HG03175 (cell line): ENCODE measurements around the gene ACTN4.

Experiments used
- ATAC-seq: cut with Tn5 transposase; IDR thresholded peaks from one replicate; pipeline ENCODE4 v1.9.1; 2021; ENCODE audit warnings: mild to moderate bottlenecking, moderate library complexity; ENCODE audit not compliant: unreplicated experiment

The ACTN4 gene

GRCh38 chr19:38660724-38661123, 13.3 kb downstream of the ACTN4 start:
- no peak for ATAC-seq

DNA sequence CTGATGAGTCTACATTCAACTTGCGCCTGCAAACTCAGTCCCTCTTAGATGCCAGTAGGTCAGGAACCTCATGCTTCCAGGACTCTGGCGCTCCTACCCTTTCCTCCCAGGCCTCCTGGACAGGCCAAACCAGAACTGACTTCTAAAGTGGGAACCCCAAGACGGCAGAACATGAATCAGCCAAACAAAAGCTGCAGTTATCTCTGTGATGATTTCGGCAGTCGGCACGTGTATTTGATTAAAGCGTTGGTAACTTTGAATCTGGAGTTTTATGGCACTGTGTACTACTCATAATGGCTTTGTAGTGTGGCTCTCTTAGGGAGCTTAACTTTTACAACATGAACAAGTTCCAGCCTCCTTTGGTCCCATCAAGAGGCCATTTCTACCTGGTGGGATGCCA, 13.7 kb downstream of the ACTN4 start:
- no peak for ATAC-seq

GRCh38 chr19:38661996-38662395, 14.5 kb downstream of the ACTN4 start:
- no peak for ATAC-seq

GRCh38 chr19:38662537-38663155, 15.2 kb downstream of the ACTN4 start:
- ATAC-seq = no peak

- ATAC-seq = no peak
These were observed 15.8 kb downstream of the ACTN4 start for GRCh38 chr19:38663156-38663651.

- no peak for ATAC-seq
These were observed 16.6 kb downstream of the ACTN4 start for GRCh38 chr19:38663957-38664502.

DNA sequence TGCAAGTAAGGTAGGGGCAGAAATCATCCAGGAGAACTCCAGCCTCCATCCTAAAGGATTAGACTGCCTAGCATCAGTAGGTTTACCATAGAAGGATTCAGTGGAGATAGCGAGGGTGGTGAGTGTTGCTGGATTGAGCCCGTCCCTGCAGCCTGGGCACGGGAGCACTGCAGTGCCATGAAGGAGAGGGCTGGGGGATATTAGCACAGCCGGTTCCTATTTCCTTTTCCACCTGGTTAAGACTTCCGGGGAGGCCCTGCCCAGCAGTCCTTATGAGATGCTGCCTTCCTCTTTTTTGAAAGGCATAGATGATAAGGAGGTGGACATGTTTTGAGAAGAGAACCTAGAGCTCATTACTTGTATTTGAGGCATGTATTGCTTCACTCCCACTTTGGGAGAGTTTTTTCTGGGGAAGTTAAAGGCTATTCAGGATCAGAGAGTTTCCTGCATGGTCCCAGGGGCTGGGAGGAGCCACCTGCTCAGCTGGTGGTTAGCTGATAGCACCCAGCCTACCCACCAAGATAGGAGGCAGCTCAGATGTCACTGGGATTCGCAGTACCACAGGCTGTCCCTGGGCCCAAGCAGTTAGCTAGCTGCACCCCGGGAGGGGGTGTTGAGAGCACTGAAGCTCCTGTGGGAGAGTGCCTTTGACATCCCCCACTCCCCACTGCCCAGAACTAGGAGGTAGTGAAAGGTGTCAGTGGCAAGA, 17.2 kb downstream of the ACTN4 start:
- no peak for ATAC-seq

DNA sequence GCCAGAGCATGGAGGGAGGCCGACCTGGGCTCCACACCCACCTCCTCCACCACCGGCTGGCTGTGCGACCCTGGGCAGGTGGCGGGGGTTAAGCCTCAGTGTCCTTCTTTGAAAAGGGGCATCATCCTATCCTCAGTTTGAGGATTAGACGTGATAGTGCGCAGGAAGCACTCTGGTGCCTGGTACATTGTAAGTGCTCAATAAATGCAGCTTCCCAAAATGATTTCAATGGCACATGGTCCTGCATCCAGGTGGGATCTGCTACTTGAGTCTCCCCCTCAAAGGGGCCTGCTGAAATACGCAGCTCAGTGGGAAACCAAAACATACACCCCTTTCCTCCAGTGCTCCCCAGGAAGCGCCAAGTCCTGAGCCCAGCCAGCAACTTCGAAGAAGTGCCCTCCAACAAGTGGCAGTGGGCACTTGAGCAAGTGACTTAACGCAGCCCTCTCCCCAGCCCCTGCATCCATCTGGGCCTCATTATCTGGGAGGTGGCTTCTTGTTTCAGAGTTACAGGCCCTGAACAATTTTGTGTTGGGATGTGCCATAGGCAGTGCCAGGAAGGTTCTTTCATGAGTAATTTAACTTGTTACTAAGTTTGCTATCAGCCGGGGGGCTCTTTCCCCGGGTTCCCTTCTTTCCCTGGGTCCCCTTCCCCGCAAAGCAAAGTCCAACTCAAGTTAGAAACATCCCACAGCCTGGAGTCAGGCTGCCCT, 17.9 kb downstream of the ACTN4 start:
- no peak for ATAC-seq

- ATAC-seq = no peak
These were observed 18.7 kb downstream of the ACTN4 start for GRCh38 chr19:38665950-38666662.

DNA sequence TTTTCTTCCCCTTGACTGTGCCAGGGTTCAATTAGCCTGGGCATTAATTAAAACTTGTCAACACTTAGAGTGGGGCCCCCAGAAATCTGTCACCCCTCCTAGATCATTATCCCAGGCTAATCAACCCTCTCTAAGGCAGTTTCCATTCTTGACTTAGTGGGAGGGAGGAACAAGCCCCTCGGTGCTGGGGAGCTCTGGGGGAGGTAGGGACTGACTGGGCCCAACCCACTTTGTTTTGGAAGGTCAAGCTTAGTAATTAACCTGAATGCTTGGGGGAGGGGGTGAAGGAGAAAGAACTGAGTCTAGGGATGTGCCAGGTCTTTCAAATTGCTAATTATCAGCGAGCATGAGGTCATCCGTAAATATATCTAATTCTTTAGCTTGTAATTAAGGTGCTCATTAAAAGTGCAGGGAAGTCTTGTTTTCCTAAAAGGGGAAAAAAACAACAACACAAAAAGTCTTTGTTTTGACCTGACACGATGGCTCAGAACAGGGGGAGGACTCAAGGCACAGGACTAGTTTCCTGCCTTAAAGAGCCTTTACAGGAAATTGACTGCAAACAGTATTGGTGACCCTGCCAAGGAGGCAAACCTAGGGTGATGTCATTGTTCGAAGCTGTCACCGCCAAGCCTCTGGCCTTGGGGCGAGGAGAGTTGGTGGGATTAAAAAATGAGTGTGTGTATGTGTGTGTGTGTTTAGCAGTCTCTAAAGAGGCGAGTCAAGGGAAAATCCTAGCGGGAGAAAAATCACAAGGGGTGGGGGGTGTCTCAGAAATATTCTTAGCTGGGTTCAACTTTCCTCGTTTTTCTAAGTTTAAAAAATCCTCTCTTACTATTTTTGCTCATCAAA, 19.4 kb downstream of the ACTN4 start:
- ATAC-seq = no peak

GRCh38 chr19:38667661-38668171, 20.3 kb downstream of the ACTN4 start:
- ATAC-seq = no peak

- no peak for ATAC-seq
These were observed 22.1 kb downstream of the ACTN4 start for GRCh38 chr19:38669552-38669951.

DNA sequence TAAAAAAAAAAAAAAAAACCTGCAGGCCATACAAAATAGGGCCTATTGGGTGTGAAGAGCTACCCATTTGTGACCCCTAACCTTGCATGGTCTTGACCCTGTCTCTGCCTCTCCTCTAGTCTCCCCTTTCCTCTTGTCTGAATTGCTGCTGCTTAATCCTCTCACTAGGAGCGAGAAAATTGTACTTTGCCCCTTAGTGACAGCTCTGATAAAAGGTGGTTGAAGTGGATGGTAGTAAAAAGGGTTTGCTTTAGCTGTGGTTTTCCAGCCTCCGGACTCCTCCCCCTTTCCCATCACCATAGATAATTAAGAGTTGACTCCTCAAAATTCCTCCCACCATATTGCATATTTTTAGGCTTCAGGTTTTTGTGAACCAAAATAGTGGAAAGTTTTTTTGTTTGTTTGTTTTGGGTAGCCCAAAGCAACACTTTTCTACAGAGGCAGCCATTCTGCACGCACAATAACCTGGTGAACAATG, 23.5 kb downstream of the ACTN4 start:
- ATAC-seq = no peak

DNA sequence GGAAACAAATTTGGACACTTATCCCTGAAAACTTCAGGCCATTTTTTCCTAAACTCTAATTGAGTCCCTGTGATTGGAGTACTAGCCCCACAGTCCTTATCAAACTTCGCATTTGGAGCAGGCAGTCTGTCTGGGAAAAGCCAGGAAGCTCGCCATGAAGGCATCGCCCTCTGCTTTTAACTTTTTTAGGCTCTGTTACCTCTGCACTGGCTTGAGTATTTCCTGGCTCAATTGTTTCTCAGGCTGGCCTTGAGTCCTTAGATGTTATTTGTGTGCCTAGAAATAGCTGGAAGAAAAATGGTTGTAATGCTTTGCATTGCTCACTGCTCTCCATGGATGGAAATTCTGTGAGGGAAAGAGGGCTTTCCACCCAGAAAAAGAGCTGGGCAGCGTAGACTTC, 24.2 kb downstream of the ACTN4 start:
- ATAC-seq = no peak

DNA sequence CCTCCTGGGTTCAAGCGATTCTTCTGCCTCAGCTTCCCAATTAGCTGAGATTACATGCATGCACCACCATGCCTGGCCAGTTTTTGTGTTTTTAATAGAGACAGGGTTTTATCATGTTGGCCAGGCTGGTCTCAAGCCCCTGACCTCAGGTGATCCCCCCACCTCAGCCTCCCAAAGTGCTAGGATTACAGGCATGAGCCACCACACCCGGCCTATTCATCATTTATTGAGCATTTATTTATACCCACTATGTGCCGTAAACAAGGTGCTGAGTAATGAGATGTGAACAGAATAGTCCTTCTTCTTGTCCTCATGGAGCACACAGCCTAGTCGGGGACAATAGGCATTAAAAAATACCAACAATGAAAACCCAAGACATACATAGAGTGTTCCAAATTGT, 25.6 kb downstream of the ACTN4 start:
- ATAC-seq = no peak

- no peak for ATAC-seq
These were observed 27.1 kb downstream of the ACTN4 start for GRCh38 chr19:38674388-38675171.

GRCh38 chr19:38675611-38676010, 28.2 kb downstream of the ACTN4 start:
- ATAC-seq = no peak

GRCh38 chr19:38676023-38676877, 28.8 kb downstream of the ACTN4 start:
- no peak for ATAC-seq
